ENCODE data around the gene P2RX6. TPM values are rescaled to one million over a fixed set of nuclear protein-coding genes. Genes with fewer than 3 reads are reported as not detected.

The P2RX6 gene
- polyA plus RNA-seq, 1 experiment = 2.0 TPM

- no peak for TF ChIP-seq CTCF (IDR thresholded peaks at IDR 0.05; ENCODE audit: insufficient read depth, low read depth, low read length)
- POLR2A ChIA-PET = no interaction called here
- CTCF ChIA-PET = interaction anchor here (1.2 kb wide), 1 partner anchor 108 kb away, joined by 3 read pairs; no protein-coding TSS in a partner anchor
- H3K36me3 ChIP-seq (ENCODE audit: control insufficient read depth, insufficient read depth, low read length) = peaks cover 39% of the 10 kb centered on the region
- no peak overlapping the region for H3K4me3 ChIP-seq (ENCODE audit: low read depth, low read length)
- no peaks in the 10 kb centered on the region for H3K27me3 ChIP-seq (ENCODE audit: control insufficient read depth, insufficient read depth, low read length)
- DNase-seq (ENCODE audit: low read depth) = no peak
Observed at GRCh38 chr22:20993304-20994127, 21.4 kb upstream of the P2RX6 start.

- TF ChIP-seq CTCF (IDR thresholded peaks at IDR 0.05; ENCODE audit: insufficient read depth, low read depth, low read length) = no peak
- peaks cover 41% of the 10 kb centered on the region for H3K36me3 ChIP-seq (ENCODE audit: control insufficient read depth, insufficient read depth, low read length)
- CTCF ChIA-PET = no interaction called here
- DNase-seq (ENCODE audit: low read depth) = no peak
- no peak overlapping the region for H3K4me3 ChIP-seq (ENCODE audit: low read depth, low read length)
- H3K27me3 ChIP-seq (ENCODE audit: control insufficient read depth, insufficient read depth, low read length) = no peaks in the 10 kb centered on the region
- POLR2A ChIA-PET = no interaction called here
Observed at GRCh38 chr22:20994128-20994901, 20.6 kb upstream of the P2RX6 start.

GRCh38 chr22:20994902-20995241 lies 20.1 kb upstream of the P2RX6 start:
- POLR2A ChIA-PET = no interaction called here

GRCh38 chr22:20995329-20996030 lies 19.5 kb upstream of the P2RX6 start:
- CTCF ChIA-PET = no interaction called here
- POLR2A ChIA-PET = no interaction called here

More at GRCh38 chr22:20994902-20995241, 20.1 kb upstream of the P2RX6 start:
- DNase-seq (ENCODE audit: low read depth) = no peak
- CTCF ChIA-PET = no interaction called here
- Histone ChIP-seq H3K36me3 (ENCODE audit: control insufficient read depth, insufficient read depth, low read length) (peaks cover 46% of the 10 kb centered on the region), H3K27me3 (ENCODE audit: control insufficient read depth, insufficient read depth, low read length) (no peaks in the 10 kb centered on the region), H3K4me3 (ENCODE audit: low read depth, low read length) (no peak overlapping the region)
- no peak for TF ChIP-seq CTCF (IDR thresholded peaks at IDR 0.05; ENCODE audit: insufficient read depth, low read depth, low read length)

More at GRCh38 chr22:20995329-20996030, 19.5 kb upstream of the P2RX6 start:
- Histone ChIP-seq H3K4me3 (ENCODE audit: low read depth, low read length) (no peak overlapping the region), H3K27me3 (ENCODE audit: control insufficient read depth, insufficient read depth, low read length) (no peaks in the 10 kb centered on the region), H3K36me3 (ENCODE audit: control insufficient read depth, insufficient read depth, low read length) (peaks cover 48% of the 10 kb centered on the region)
- DNase-seq (ENCODE audit: low read depth) = no peak
- no peak for TF ChIP-seq CTCF (IDR thresholded peaks at IDR 0.05; ENCODE audit: insufficient read depth, low read depth, low read length)
